NCI-H1092 treated with DMSO at 0.1 percent for 48 hours (cell line): ENCODE data around the gene RASGRP2.
A peak's percentile ranks its signal among the peaks of the same experiment; 100 is the strongest.

Experiments used
- DNase-seq: peaks from one replicate; lab custom pipeline; 2025; lab: John Stamatoyannopoulos, UW

Gene RASGRP2

GRCh38 chr11:64743591-64744543 lies at the start of gene RASGRP2:
Gene RASGRP2, minus strand, starts transcription at chr11:64744142. Its CDS starts 1,276 bp downstream, at chr11:64742866.
- no peak for DNase-seq

GRCh38 chr11:64792482-64792881 lies 48.5 kb upstream of the RASGRP2 start:
- no peak for DNase-seq

DNA sequence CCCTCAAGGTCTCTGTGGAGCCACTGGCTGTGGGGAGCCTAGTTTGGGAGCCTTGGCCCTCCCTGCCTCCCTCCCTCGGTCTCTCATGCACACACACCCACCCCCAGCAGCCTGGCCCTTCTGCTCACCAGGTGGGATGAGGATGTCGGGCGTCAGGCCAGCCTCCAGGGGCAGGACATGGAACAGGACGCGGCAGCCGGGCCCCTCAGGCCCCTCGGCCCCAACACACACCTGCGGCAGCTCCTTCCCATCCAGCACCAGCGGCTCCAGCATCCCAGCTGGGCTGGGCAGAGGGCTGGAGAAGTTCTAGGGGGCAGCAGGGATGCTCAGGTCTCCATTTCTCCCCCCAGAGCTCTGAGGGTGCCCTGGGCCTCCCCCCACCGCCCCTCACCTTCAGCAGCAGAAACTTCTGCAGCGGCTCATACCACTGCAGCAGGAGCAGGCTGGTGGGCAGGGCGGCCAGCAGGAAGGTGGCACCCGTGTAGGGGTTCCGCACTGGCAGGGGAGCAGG lies 47.9 kb upstream of the RASGRP2 start:
- no peak for DNase-seq

- DNase-seq, result no peak
Measured at GRCh38 chr11:64790205-64791095, 46.5 kb upstream of the RASGRP2 start.

DNA sequence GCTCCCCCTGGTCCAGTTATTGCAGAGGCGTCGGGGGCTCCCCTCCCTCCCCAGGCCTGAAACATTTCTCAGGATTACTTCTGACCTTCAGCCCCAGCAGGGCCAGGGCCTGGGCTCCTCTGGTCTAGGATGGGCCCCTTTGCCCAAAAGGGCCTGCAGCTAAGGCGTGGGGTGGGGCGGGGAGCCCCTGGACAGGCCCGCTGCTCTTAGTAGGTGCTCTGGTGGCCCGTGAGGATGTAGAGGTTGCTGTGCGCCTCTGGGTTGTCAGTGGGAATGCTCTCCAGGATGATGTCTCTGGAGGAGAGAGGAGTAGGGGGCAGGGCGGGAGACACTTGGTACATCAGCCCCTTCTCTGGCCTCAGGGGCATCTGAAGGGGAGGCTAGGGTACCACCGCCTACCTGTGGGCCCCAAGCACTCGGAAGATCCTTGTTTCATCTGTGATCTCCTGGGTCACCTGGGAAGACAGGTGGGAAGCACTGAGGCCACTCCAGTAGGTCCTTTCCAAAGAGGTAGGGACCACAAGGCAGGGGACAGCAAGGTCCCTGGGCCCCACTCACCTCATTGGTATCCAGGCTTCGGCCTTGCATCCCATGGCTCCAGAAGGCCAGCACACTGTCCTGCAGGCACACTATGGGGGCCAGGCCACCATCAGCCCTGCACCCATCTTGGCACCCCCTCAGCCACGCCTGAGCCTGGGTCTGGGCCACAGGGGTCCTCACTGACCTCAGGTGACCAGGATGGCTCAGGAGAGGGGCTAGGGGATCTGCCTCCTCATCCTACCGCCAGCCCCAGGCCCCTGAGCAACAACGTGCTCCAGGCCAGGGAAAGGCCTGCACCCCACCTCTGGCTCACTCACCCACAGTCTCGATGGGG lies 45.6 kb upstream of the RASGRP2 start:
- DNase-seq, result no peak

GRCh38 chr11:64788321-64789215 lies 44.6 kb upstream of the RASGRP2 start:
- DNase-seq, result no peak

DNA sequence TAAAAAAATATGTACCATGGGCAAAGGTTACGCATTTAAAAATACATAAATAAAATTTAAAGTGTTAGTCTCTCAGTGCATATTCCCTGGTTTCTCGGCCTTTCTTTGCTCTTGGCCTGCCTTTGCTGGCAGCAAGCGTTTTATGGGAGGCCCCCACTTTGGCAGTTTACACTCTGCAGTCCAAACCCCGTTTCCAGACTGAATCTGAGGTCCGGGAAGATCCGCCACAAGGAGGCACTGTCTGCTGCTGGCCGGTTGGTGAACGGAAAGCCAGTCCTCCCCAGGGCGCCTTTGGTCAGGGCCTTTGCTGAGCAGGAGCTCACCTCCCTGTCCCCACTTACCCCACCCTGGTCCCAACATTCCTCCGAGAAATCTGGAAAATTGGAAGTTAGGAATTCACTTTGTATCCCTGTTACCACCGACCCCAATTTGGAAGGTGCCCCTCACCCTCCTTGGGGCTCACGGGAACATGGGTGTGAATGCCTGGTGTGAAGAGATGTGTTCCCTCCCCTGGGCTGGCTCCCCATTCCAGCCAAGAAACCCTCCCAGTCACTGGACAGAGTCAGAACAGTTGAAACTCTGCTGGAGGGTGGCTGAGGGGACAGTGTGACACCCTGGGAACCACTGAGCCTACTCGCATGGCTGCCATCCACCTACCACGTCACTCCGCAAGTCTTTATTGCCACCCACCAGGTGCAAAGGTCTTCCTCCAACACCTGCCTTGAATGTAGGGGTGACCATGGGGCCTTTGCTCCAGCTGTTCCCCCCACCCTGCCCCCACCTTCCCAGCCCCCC lies 43.8 kb upstream of the RASGRP2 start:
- no peak for DNase-seq

GRCh38 chr11:64786308-64786707 lies 42.4 kb upstream of the RASGRP2 start:
- no peak for DNase-seq

DNA sequence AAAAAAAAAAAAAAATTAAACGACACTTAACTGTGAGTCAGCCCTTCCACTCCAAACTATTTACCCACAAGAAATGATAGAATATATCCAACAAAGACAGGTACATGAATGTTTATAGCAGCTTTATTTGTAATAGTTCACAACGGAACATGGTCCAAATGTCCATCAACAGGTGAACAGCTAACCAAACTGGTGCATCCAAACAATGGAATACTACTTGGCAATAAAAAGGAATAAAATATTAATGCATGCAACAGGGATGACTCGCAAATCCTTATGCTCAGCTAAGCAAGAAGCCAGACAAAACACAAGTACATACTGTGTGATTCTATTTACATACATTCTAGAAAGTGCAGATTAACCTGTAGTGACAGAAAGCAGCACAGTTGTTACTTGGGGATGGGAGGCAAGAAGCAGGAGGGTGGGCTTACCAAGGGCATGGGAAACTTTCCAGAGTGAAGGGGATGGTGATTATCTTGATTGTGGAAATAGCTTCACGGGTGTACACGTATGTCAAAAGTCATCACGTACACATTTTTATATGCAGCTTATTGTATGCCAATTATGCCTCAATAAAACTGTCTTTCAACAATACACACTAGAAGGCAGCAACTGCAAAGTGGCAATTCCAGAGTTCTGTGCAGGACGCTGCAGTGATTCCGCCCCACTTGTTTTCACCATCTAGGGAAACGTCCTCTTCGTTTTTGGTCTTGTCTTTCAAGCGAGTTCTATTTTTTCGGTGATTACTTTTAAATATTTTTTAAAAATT lies 41.1 kb upstream of the RASGRP2 start:
- DNase-seq, result no peak

GRCh38 chr11:64778473-64779298 lies 34.7 kb upstream of the RASGRP2 start, which contains the start of gene SF1:
Gene SF1, minus strand, starts transcription at chr11:64778542. Its CDS starts 150 bp downstream, at chr11:64778392.
- peak; percentile 100 for DNase-seq

GRCh38 chr11:64778223-64778472 lies 34.2 kb upstream of the RASGRP2 start:
- DNase-seq, result no peak

- DNase-seq, result peak; percentile 76
Measured at GRCh38 chr11:64777449-64778222, 33.7 kb upstream of the RASGRP2 start.

GRCh38 chr11:64776875-64777274 lies 32.9 kb upstream of the RASGRP2 start:
- no peak for DNase-seq

DNA sequence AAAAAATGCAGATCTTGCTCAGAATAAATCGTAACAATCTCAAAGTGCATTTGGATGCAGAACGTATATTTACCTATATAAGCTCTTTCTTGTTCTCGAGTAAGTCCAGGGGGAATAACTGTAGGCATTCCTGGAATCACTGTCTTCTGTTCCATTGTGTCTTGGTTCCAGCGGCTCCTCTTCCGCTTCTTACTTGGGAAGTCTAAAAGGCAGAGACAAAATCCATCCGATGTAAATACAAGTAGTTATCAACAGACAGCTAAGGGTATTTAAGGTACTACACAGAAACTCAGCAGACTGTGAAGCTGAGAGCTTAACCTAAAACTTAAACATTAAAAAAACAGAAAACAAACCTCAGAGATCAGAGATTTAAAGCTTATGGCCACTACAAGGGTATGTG lies 32.5 kb upstream of the RASGRP2 start:
- no peak for DNase-seq

DNA sequence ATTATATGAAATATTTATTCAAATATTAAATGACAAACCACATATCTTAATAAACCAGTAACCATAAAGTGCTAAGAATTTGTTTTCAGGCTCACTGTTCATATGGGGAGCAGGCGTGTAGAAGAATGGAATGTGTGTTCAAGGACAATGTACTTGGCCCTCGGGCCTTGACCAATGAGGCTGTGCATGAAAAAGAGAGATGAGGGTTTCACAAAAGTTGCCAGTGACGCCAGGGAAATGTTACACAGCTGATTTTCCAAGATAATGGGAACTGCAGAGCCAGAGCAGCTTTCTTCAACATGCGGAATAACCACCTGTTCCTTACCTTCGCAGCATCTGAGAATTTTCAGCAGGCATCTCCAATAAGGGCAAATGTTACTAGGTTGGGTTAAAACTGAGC lies 30.2 kb upstream of the RASGRP2 start:
- no peak for DNase-seq

DNA sequence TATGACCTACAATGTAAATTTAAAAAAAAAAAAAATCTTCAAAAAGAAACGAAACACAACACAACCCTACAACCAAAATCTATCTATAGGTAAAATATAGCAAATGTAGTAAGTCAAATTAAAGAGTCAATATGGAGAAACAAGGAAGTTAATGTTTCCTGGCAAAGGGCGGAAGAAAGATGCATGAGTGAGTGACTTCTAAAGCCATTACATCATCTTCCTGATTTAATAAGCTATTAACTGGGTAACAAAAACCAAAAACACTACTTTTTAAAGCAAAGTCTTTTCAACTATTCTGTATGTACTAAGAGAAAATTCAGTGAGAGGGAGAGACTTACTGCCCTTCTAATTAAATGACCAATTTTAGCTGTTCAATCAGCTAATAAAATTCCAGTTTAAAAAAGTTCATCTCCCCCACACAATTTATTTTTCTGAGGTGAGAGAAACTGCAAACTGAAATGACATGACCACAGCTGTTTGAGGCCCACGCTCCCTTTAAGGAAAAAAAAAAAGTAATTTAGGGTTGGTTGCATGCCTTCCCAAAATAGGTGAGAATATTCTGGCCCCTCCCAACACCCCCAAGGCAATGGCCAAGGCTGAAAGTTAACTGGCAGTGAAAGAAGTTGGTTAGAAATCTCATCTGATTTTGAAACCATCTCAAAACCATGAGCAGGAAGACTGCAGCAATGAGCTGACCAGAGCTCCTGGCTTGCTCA lies 28.5 kb upstream of the RASGRP2 start:
- no peak for DNase-seq

- DNase-seq, result no peak
Measured at GRCh38 chr11:64771861-64772260, 27.9 kb upstream of the RASGRP2 start.
